IPS-NIHi7 (cell line): Measurements from ENCODE around the gene SYCP2L.
A peak's percentile ranks its signal among the peaks of the same experiment; 100 is the strongest.

ENCODE experiments used
- DNase-seq: peaks from one replicate; pipeline ENCODE4 v3.0.0; 2012; ENCODE audit warnings: mixed read lengths; ENCODE audit errors: extremely low spot score

SYCP2L gene

DNA sequence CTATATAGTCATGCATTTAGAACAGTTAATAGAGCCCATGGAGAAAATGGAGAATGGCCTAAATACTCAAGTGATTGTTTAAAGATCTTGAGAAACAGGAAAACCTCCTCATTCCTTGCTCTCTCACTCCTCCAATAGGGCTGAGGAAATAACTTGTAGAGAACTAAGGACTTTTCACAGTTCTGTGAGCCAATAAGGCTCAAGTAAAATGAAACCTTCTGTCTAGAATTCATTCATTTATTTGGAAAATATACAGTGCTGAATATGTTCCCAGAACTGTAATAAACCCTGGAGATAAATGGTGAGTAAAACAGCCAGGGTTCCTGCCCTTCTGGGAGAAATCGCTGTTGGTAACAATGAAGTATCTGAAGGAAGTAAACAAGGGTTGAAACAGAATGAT, 122.0 kb downstream of the SYCP2L start:
- DNase-seq: no peak

DNA sequence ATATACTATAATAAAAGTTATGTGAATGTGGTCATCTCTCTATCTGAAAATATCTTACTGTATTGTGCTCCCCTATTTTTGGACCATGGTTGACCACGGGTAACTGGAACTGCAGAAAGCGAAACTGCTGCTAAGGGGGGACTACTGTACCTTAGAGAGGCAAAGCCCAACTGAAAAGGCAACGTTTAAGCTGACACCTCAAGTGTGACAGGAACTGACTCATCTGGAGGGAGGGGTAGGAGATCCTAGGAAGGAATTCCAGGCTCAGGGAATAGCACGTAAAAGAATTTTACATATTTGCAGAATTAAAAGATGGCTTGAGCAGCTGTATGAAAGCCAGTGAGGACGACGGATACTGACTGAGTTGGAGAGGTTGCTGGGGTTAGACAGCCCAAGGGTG, 122.5 kb downstream of the SYCP2L start:
- peak; percentile 47 for DNase-seq

DNA sequence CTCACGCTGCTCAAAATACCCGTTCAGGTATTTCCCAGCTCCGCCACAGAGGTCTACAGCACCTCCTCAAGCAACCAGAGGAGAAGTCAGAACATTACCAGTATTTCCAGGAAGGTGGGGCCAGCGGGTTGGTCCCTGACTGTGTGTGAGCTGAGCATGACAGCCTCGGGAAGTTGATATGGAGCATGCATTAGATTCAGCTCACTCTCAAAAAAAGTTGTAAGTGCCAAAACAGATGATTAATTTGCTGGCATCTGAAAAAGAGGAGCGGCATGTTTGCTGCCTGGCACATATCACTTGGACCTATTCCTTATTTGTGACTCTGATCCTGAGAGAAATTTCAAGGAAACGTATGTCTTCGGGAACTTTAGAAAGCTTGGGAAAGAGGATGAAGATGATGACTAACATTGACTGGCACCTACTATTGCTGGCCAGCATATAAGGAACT, 125.0 kb downstream of the SYCP2L start:
- DNase-seq: peak; percentile 64

DNA sequence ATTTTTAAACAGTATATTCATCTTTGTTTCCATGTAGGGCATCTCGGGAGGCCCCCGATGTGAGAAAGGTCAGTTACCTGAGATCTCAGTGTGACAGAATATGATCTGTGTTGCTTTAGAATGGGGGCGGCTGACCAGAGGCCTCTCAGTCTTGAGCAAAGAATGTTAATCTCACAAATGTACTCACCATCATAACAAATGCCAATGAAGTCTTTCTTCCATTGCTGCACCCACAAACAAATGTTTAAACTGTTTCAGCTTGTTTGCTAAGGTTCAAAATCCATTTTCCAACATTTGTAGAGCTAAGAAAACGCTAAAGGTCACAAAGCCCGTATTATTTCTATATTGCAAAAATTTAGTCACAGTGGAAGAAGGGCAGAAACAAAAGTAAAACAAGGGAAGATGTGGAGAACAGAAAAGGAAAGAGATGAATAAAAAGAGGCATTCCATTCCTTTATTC, 125.5 kb downstream of the SYCP2L start:
- no peak for DNase-seq

DNA sequence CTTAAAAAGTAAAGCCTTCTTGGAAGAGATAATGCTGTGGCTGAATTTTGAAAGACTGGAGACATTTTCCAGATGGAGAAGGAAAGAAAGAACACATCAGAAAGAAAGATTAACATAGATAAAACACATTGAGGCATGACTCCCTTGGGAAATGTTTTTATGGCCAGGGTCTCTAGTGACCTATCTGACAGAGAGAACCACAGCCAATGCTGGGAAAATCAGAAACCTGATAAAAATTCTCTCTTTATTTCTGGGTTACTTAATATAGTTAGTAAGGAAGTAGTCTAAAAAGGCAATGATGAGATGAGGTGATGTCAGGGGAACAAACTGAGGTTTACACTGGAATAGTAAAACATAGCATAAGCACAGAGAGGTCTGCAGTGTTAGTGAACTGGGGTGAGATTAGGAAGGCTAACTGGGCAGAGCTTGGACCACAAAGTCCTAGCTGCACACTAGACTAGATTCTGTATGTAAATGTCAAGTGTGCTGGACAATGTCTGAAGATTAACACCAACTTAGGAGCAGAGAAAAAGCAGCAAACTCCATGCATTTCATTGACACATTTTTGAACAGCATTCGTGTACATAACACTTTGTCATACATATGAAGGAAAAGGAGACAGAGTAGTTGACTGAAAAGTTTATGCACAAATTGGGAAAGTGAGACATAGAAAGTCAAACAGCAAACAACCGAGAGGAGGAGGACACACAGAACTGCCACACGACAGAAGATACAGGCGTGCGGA, 126.3 kb downstream of the SYCP2L start:
- no peak for DNase-seq

DNA sequence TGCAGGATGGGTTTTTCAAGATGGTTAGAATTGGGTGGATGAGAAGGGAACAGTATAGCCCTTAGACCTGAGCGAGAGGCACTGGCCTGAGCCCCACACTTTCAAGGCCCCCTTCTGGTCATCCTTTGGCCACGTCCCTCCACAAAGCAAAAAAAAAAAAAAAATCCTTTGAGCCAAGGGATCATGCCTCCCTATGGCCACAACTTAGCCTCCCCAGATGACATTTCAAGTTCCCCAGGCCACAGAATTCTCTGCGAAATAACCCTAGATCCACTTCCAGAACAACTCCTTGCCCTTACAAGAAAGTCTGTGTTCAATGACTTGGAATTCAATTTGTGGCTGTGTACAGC, 126.8 kb downstream of the SYCP2L start:
- no peak for DNase-seq

DNA sequence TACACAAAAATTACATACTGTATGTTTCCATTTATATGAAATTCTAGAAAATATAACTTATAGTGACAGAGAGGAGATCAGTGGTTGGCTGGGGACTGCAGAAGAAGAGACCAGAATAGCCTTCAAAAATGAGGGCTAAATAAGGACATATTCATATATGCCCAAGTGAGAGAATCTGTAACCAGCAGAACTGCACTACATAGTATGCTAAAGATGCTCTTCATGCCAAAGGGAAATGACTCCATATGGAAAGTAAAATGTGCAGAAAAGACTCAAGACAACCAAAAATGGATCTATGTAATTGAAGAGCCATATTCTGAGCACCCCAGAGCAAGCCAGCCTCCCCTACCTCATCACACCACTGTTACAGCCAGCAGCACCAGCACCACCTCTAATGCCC, 128.2 kb downstream of the SYCP2L start:
- DNase-seq: no peak

DNA sequence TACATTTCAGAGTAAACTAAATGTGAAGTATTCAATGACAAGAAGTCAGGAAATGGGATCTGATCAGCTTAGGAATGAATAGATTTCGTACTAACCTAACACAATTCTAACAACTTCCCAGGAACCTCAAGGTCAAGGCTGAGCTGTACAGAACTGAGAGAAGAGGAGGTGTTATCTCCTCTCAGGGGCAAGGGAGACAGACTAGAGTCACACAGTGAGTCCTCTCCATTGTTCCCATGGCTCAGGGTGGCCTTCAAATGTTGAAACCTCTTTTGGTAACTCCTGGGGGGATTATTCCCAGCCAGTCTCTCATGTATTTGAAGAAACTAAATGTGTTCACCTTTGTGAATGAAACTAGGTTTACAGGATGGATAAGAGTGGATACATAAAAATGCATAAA, 129.6 kb downstream of the SYCP2L start:
- DNase-seq: no peak

DNA sequence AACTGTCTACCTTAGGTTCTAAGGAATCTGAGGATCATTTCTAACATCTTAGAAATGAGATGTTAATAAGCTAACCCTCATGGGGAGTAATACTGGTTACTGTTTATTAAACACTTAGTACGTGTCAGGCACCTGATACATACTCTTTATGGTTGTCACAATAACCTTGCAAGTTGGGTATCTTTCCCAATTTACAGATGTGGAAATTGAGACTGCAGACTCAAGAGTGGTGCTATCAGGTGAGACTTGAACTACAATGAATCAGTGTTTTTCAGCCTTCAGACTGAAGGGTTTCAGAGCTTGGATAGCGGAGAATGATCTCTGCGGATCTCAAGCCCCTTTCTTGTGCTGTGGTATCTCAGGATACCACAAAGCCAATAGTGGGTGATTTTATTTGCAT, 130.2 kb downstream of the SYCP2L start:
- no peak for DNase-seq

DNA sequence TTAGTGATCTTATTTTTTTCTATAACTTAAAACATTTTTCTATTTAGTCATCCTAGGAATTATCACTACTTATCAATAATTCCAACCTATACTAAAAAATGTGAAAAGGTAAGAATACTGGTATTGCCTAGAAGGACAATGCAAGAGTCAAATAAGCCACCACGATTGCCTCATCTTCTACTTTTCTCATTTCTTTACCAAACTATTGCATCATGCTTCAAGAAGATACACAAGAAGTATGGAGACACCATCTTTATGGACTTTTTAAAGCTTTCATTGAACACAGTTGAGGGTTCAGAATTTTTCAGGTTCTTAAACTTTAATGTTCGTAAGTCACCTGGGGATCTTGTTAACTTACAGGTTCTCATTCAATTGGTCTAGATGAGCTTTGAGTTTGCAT, 131.4 kb downstream of the SYCP2L start:
- no peak for DNase-seq

DNA sequence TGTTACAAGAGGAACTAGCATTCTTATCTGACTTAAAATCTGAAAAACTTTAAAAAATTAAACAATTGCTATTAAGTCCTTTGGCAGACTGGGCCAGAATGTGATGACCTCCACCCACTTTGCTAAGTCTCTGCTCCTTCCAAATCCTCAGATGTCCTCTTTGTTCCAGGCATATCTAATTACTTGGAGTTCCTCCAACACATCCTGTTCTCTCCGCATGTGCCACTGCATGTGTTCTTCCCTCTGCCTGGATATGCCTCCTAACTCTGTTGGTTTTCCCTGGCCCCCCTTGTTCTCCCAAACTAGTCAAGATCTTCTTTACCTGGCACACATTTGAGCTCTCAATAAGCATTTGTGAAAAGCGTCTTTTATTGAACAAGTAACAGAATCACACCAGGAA, 134.2 kb downstream of the SYCP2L start:
- DNase-seq: no peak

DNA sequence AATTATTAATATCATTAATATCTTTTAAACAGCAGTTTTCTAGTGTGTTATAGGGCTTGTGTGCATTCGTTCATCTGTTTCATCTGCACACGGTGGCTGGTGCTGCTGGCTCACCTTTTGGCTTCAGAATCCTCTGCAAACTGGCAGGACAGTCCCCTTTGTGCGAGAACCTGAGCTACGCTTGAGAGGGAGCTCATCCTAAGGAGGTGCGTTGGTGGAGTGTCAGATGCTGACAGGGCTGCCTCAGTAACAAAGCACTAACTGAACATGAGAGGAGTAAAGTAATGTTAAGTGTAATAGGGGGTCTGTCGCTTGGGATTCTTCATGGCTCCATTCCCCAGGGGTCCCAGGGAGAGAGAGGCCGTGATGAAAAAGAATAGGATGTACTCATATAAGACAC, 134.9 kb downstream of the SYCP2L start:
- DNase-seq: no peak

DNA sequence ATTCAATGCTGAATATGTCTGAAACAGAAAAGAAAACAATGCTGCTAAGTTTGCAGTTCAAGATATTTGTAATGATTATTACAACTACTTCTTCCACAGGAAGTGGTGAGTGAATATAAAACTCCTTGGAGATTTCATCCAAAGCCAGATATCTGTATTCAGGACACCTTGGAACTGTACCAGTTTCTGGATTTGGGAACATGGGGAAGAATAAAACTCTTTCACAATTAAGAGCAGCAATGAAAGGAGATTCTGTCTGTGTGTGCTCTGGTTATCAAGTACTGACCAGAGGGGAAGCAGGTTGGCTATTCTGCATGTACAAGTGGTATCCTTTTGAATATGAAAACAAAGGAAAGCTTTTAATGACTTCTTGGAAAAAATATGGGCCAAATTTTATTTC, 136.2 kb downstream of the SYCP2L start:
- DNase-seq: no peak
